Bone marrow (tissue), 2 donors: ENCODE measurements around the gene WDR64.
A peak's percentile ranks its signal among the peaks of the same experiment; 100 is the strongest.

ENCODE experiments used
- DNase-seq, 2 donors: peaks; one replicate each; lab custom pipeline; 2025; lab: John Stamatoyannopoulos, UW

Gene WDR64

GRCh38 chr1:241631674-241632073, 20.4 kb upstream of the WDR64 start:
- DNase-seq, result no peak

- DNase-seq, result no peak
Measured at GRCh38 chr1:241632987-241633386, 19.1 kb upstream of the WDR64 start.

- DNase-seq, result no peak
Measured at GRCh38 chr1:241635556-241636152, 16.4 kb upstream of the WDR64 start.

GRCh38 chr1:241636291-241636690, 15.8 kb upstream of the WDR64 start:
- DNase-seq, result no peak

GRCh38 chr1:241637046-241637590, 15.0 kb upstream of the WDR64 start:
- DNase-seq, result no peak

GRCh38 chr1:241637604-241638003, 14.5 kb upstream of the WDR64 start:
- no peak for DNase-seq

- no peak for DNase-seq
Measured at GRCh38 chr1:241638099-241638682, 13.9 kb upstream of the WDR64 start.

GRCh38 chr1:241638909-241639622, 13.0 kb upstream of the WDR64 start:
- no peak for DNase-seq

GRCh38 chr1:241639623-241640148, 12.4 kb upstream of the WDR64 start:
- peak in 1 of 2 donors; percentile 57 for DNase-seq

GRCh38 chr1:241640149-241640866, 11.8 kb upstream of the WDR64 start, which contains the start of the genes CHML and OPN3:
TSS of gene CHML (minus strand) at chr1:241640369. CDS start at chr1:241635766, 4,603 bp downstream.
TSS of gene OPN3 (minus strand) at chr1:241640369. CDS start at chr1:241640254, 115 bp downstream.
- DNase-seq, result peak; percentile 61 to 67

GRCh38 chr1:241640867-241641622, 11.0 kb upstream of the WDR64 start:
- no peak for DNase-seq

GRCh38 chr1:241641773-241642592, 10.1 kb upstream of the WDR64 start:
- no peak for DNase-seq

GRCh38 chr1:241642593-241642944, 9.5 kb upstream of the WDR64 start:
- no peak for DNase-seq

GRCh38 chr1:241644259-241644658, 7.8 kb upstream of the WDR64 start:
- DNase-seq, result no peak

GRCh38 chr1:241645199-241645598, 6.9 kb upstream of the WDR64 start:
- no peak for DNase-seq

- DNase-seq, result no peak
Measured at GRCh38 chr1:241646201-241646600, 5.9 kb upstream of the WDR64 start.

GRCh38 chr1:241647658-241648057, 4.4 kb upstream of the WDR64 start:
- no peak for DNase-seq

GRCh38 chr1:241648159-241648558, 3.9 kb upstream of the WDR64 start:
- DNase-seq, result no peak

GRCh38 chr1:241654019-241654418, 1.9 kb downstream of the WDR64 start:
- no peak for DNase-seq

- no peak for DNase-seq
Measured at GRCh38 chr1:241654641-241655040, 2.6 kb downstream of the WDR64 start.
